GM23248 (cell line): Measurements from ENCODE around the gene CDK3. TPM values are rescaled to one million over a fixed set of nuclear protein-coding genes. Genes with fewer than 3 reads are reported as not detected.
A peak's percentile ranks its signal among the peaks of the same experiment; 100 is the strongest.

Experiments
- DNase-seq: peaks from one replicate; pipeline ENCODE4 v3.0.0-alpha.2; 2015
- H2AFZ ChIP-seq: fragments of 200-600 bp; sonication (generic); 2 replicates; pipeline ENCODE4 v1.6.1; 2016; ENCODE audit warnings: antibody characterized with exemption
- H3F3A ChIP-seq: fragments of 200-600 bp; sonication (generic); 2 replicates; pipeline ENCODE4 v1.6.1; 2016; ENCODE audit warnings: mild to moderate bottlenecking, antibody characterized with exemption, mixed run types; ENCODE audit not compliant: insufficient read depth
- H3K27ac ChIP-seq: fragments of 200-600 bp; sonication (generic); 2 replicates; pipeline ENCODE4 v1.5.1; 2016; ENCODE audit warnings: mild to moderate bottlenecking
- H3K27me3 ChIP-seq: fragments of 200-600 bp; sonication (generic); replicated peaks from 2 replicates; pipeline ENCODE4 v1.6.1; 2016; ENCODE audit warnings: mild to moderate bottlenecking; ENCODE audit not compliant: insufficient read depth
- H3K36me3 ChIP-seq: fragments of 200-600 bp; sonication (generic); 2 replicates; pipeline ENCODE4 v1.6.1; 2016; ENCODE audit warnings: low read depth, mild to moderate bottlenecking
- H3K4me1 ChIP-seq: fragments of 200-600 bp; sonication (generic); 2 replicates; pipeline ENCODE4 v1.6.1; 2016; ENCODE audit warnings: mild to moderate bottlenecking; ENCODE audit not compliant: insufficient read depth
- H3K4me2 ChIP-seq: fragments of 200-600 bp; sonication (generic); one replicate; pipeline ENCODE4 v1.6.1; 2016; ENCODE audit warnings: mild to moderate bottlenecking; ENCODE audit not compliant: unreplicated experiment
- H3K4me3 ChIP-seq: fragments of 200-600 bp; sonication (generic); 2 replicates; pipeline ENCODE4 v1.5.1; 2016; ENCODE audit warnings: mild to moderate bottlenecking
- H3K79me2 ChIP-seq: fragments of 200-600 bp; sonication (generic); 2 replicates; pipeline ENCODE4 v1.6.1; 2016; ENCODE audit warnings: mild to moderate bottlenecking; ENCODE audit not compliant: insufficient read depth
- H3K9ac ChIP-seq: fragments of 200-600 bp; sonication (generic); 2 replicates; pipeline ENCODE4 v1.6.1; 2016; ENCODE audit warnings: mild to moderate bottlenecking
- H3K9me2 ChIP-seq: fragments of 200-600 bp; sonication (generic); 2 replicates; pipeline ENCODE4 v1.6.1; 2016; ENCODE audit warnings: mixed run types, mild to moderate bottlenecking, moderate library complexity; ENCODE audit not compliant: insufficient read depth
- H3K9me3 ChIP-seq: fragments of 200-600 bp; sonication (generic); one replicate; pipeline ENCODE4 v1.6.1; 2017; ENCODE audit warnings: low read depth
- H4K20me1 ChIP-seq: fragments of 200-600 bp; sonication (generic); 2 replicates; pipeline ENCODE4 v1.6.0; 2016; ENCODE audit not compliant: insufficient read depth
- EZH2 ChIP-seq: fragments of 200-600 bp; sonication (generic); IDR thresholded peaks from 2 replicates; pipeline ENCODE4 v1.6.1; 2018; ENCODE audit warnings: antibody characterized with exemption, mild to moderate bottlenecking; ENCODE audit not compliant: insufficient read depth, poor library complexity, severe bottlenecking
- EZH2phosphoT487 ChIP-seq: fragments of 200-600 bp; sonication (generic); IDR thresholded peaks from 2 replicates; pipeline ENCODE4 v1.6.1; 2018; ENCODE audit warnings: antibody characterized with exemption, moderate library complexity, mild to moderate bottlenecking, low read depth; ENCODE audit not compliant: insufficient read depth
- WGBS, 2 experiments: methylation state at CpG; one replicate each; pipeline ENCODE4 v1.1.6; 2015 to 2017; ENCODE audit warnings: low lambda C conversion rate in 2 of 2, low coverage in 1 of 2; ENCODE audit errors: missing lambda C conversion rate in 2 of 2; 5-methylcytosine and 5-hydroxymethylcytosine counted together
- in situ Hi-C: fragments of 300-500 bp; cut with MboI; formaldehyde crosslinking; loops from 2 replicates; pipeline ENCODE4 v1.15.0; 2020
- polyA plus RNA-seq: library from polyadenylated mRNA; unstranded; fragments of >200 nt; fragmentation: Nextera tagmentation; extraction: Ambion mirVana; gene quantifications from 2 replicates; pipeline ENCODE4 v1.2.1, GENCODE V29; 2016
- total RNA-seq: library from RNA; depleted of rRNA; stranded (reverse); fragments of >200 nt; shearing (Covaris generic); gene quantifications from 2 replicates; pipeline ENCODE4 v1.2.3, GENCODE V29; 2014

CDK3 gene
- total and polyA plus RNA-seq, 2 experiments from 2014 or later, result 0.43 to 2.0 TPM

DNA sequence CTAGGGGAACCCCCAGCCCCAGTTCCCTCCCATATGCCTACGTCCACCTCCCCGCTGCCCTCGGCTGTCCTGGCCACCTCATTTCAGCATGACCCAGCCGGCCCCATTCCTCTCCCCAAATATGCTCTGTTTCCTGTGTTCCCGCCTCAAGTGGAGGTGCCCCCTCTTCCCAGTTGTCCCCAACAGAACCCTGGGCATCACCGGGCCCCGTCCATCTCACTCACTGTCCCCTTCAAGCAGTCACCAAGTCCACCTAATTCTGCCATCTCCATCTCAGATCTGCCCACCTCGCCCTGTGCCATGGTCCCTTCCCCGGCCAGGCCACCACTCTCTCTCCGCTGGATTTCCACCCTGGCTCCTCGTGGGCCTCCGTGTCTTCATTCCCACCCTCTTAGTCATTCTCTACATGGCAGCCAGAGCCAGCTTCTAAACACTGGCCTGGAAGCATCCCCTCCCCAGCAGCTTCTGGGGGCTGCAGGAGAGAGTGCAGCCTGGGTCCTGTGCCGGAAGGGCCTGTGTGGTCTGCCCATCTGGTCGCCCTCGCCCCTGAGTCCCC lies 12.8 kb downstream of the CDK3 start:
- Histone ChIP-seq H3K27me3 (no peaks in the 10 kb centered on the region), H3K79me2 (no peaks in the 10 kb centered on the region), H4K20me1 (no peaks in the 10 kb centered on the region), H3K4me1 (no peaks in the 10 kb centered on the region), H3F3A (no peaks in the 10 kb centered on the region), H3K4me2 (no peak overlapping the region), H3K9me3 (no peaks in the 10 kb centered on the region), H2AFZ (no peak overlapping the region), H3K36me3 (no peaks in the 10 kb centered on the region), H3K27ac (no peak overlapping the region), H3K9ac (no peak overlapping the region), H3K4me3 (no peak overlapping the region), H3K9me2 (no peaks in the 10 kb centered on the region)
- 45 to 60% methylated on average over 11 to 15 of the region's 15 CpGs for WGBS, 2 experiments
- peak; percentile 23 for DNase-seq
- in situ Hi-C loops, result no loop called here
- no peak for TF ChIP-seq EZH2phosphoT487
- no peak for TF ChIP-seq EZH2

GRCh38 chr17:76014100-76014924 lies 13.7 kb downstream of the CDK3 start:
- H3K36me3 ChIP-seq, result no peaks in the 10 kb centered on the region
- H4K20me1 ChIP-seq, result no peaks in the 10 kb centered on the region
- TF ChIP-seq EZH2 (no peak), EZH2phosphoT487 (no peak)
- H3K4me1 ChIP-seq, result no peaks in the 10 kb centered on the region
- H3K9me3 ChIP-seq, result no peaks in the 10 kb centered on the region
- H3K9ac ChIP-seq, result no peak overlapping the region
- no peaks in the 10 kb centered on the region for H3F3A ChIP-seq
- H3K4me3 ChIP-seq, result no peak overlapping the region
- 28 to 29% methylated on average over 17 to 19 of the region's 19 CpGs for WGBS, 2 experiments
- no peaks in the 10 kb centered on the region for H3K9me2 ChIP-seq
- no peak overlapping the region for H3K27ac ChIP-seq
- no peaks in the 10 kb centered on the region for H3K27me3 ChIP-seq
- H3K79me2 ChIP-seq, result no peaks in the 10 kb centered on the region
- in situ Hi-C loops, result no loop called here
- DNase-seq, result peak; percentile 79
- no peak overlapping the region for H2AFZ ChIP-seq
- no peak overlapping the region for H3K4me2 ChIP-seq

- TF ChIP-seq EZH2 (no peak), EZH2phosphoT487 (no peak)
- Histone ChIP-seq H3K4me3 (no peak overlapping the region), H3K4me1 (no peaks in the 10 kb centered on the region), H3K9me2 (no peaks in the 10 kb centered on the region), H4K20me1 (no peaks in the 10 kb centered on the region), H3F3A (no peaks in the 10 kb centered on the region), H3K27me3 (peaks cover 3% of the 10 kb centered on the region), H3K9ac (no peak overlapping the region), H3K79me2 (no peaks in the 10 kb centered on the region), H3K4me2 (no peak overlapping the region), H3K9me3 (no peaks in the 10 kb centered on the region), H3K36me3 (no peaks in the 10 kb centered on the region), H3K27ac (no peak overlapping the region), H2AFZ (no peak overlapping the region)
- DNase-seq, result no peak
- in situ Hi-C loops, result no loop called here
- 85 to 87% methylated on average over 21 to 26 of the region's 26 CpGs for WGBS, 2 experiments
Observed at GRCh38 chr17:76014925-76015261, 14.2 kb downstream of the CDK3 start.

GRCh38 chr17:76017481-76018339 lies 17.1 kb downstream of the CDK3 start:
- Histone ChIP-seq H3K4me2 (no peak overlapping the region), H3K9me2 (no peaks in the 10 kb centered on the region), H3F3A (no peaks in the 10 kb centered on the region), H4K20me1 (no peaks in the 10 kb centered on the region), H3K36me3 (no peaks in the 10 kb centered on the region), H2AFZ (no peak overlapping the region), H3K9me3 (no peaks in the 10 kb centered on the region), H3K27ac (no peak overlapping the region), H3K27me3 (peaks cover 8% of the 10 kb centered on the region), H3K4me1 (no peaks in the 10 kb centered on the region), H3K79me2 (no peaks in the 10 kb centered on the region), H3K9ac (no peak overlapping the region), H3K4me3 (no peak overlapping the region)
- 72 to 79% methylated on average over 17 to 21 of the region's 21 CpGs for whole genome bisulfite sequencing, 2 experiments
- no peak for DNase-seq
- in situ Hi-C loops, result no loop called here
- TF ChIP-seq EZH2phosphoT487 (no peak), EZH2 (no peak)
